Naive thymus-derived CD4-positive, alpha-beta T cell (primary cell): ENCODE data around the gene ADGRG3. TPM values are rescaled to one million over a fixed set of nuclear protein-coding genes. Genes with fewer than 3 reads are reported as not detected.
A peak's percentile ranks its signal among the peaks of the same experiment; 100 is the strongest.

ENCODE experiments used
- ATAC-seq: fragments of 150-1000 bp; cut with Tn5 transposase; 2 replicates; pipeline ENCODE4 v1.10.0; 2021; ENCODE audit warnings: mild to moderate bottlenecking, moderate library complexity
- CTCF ChIA-PET: fragments of 350-600 bp; sonication (Branson Sonifier 250); formaldehyde crosslinking; loops from one replicate; lab custom pipeline; 2021; ENCODE audit warnings: antibody characterized with exemption; lab: Charles Lee
- POLR2A ChIA-PET: fragments of 350-600 bp; sonication (Branson Sonifier 250); formaldehyde crosslinking; loops from one replicate; lab custom pipeline; 2021; ENCODE audit warnings: antibody characterized with exemption, inconsistent platforms; lab: Charles Lee
- DNase-seq, 9 donors: peaks; one replicate each; pipeline versions ENCODE4 v3.0.0 to v3.0.0-alpha.2; 2020 to 2022; ENCODE audit warnings: mixed read lengths in 1 of 9
- H3K27ac ChIP-seq: one replicate; pipeline ENCODE4 v1.7.0; 2013; ENCODE audit warnings: mild to moderate bottlenecking, low read depth, low read length, moderate library complexity
- H3K27me3 ChIP-seq, 2 donors: one replicate each; pipeline ENCODE4 v1.7.0; 2013; ENCODE audit warnings: low read length in 2 of 2, mild to moderate bottlenecking in 2 of 2, moderate library complexity in 2 of 2; ENCODE audit not compliant: control insufficient read depth in 2 of 2, insufficient read depth in 2 of 2
- H3K36me3 ChIP-seq, 3 experiments: 1 replicate in 2 of 3; 2 replicates in 1 of 3; pipeline ENCODE4 v1.7.0; 2013; ENCODE audit warnings: low read length in 3 of 3, mild to moderate bottlenecking in 3 of 3, moderate library complexity in 1 of 3; ENCODE audit not compliant: insufficient read depth in 3 of 3, control insufficient read depth in 2 of 3
- H3K4me1 ChIP-seq, 2 donors: one replicate each; pipeline ENCODE4 v1.7.0; 2013; ENCODE audit warnings: low read length in 2 of 2, mild to moderate bottlenecking in 2 of 2, moderate library complexity in 1 of 2; ENCODE audit not compliant: control insufficient read depth in 2 of 2, insufficient read depth in 2 of 2
- H3K4me3 ChIP-seq: 2 replicates; pipeline ENCODE4 v1.7.0; 2013; ENCODE audit warnings: mild to moderate bottlenecking, low read length
- H3K9me3 ChIP-seq, 3 experiments: 1 replicate in 2 of 3; 2 replicates in 1 of 3; pipeline ENCODE4 v1.7.0; 2013; ENCODE audit warnings: low read length in 3 of 3; ENCODE audit not compliant: control insufficient read depth in 2 of 3
- H3K27ac Mint-ChIP-seq, 9 donors: one replicate each; pipeline ENCODE4 v1.8.0; 2020 to 2022; ENCODE audit warnings: mixed read lengths in 9 of 9, mild to moderate bottlenecking in 8 of 9, moderate library complexity in 5 of 9, inconsistent platforms in 2 of 9
- H3K27me3 Mint-ChIP-seq, 5 donors: one replicate each; pipeline ENCODE4 v1.8.0; 2021 to 2022; ENCODE audit warnings: mixed read lengths in 5 of 5, mild to moderate bottlenecking in 1 of 5
- H3K36me3 Mint-ChIP-seq, 5 donors: one replicate each; pipeline ENCODE4 v1.8.0; 2020 to 2022; ENCODE audit warnings: mixed read lengths in 5 of 5, mild to moderate bottlenecking in 3 of 5, inconsistent platforms in 1 of 5
- H3K4me1 Mint-ChIP-seq, 7 donors: one replicate each; pipeline ENCODE4 v1.8.0; 2020 to 2022; ENCODE audit warnings: mixed read lengths in 7 of 7, mild to moderate bottlenecking in 3 of 7, inconsistent platforms in 1 of 7
- H3K4me3 Mint-ChIP-seq, 10 donors: one replicate each; pipeline ENCODE4 v1.8.0; 2020 to 2022; ENCODE audit warnings: mild to moderate bottlenecking in 10 of 10, mixed read lengths in 10 of 10, moderate library complexity in 6 of 10, inconsistent platforms in 2 of 10
- H3K9me3 Mint-ChIP-seq, 11 donors: one replicate each; pipeline ENCODE4 v1.8.0; 2020 to 2022; ENCODE audit warnings: mixed read lengths in 11 of 11, mild to moderate bottlenecking in 4 of 11, inconsistent platforms in 1 of 11, moderate library complexity in 1 of 11
- intact Hi-C, 2 donors: fragments of 100-400 bp; cut with micrococcal nuclease; formaldehyde crosslinking; loops; one replicate each; pipeline ENCODE4 v1.15.1; 2023
- polyA plus RNA-seq, 2 donors: library from polyadenylated mRNA; unstranded; fragments of 300-500 nt; fragmentation: Illumina TruSeq; gene quantifications; one replicate each; pipeline ENCODE4 v1.2.3, GENCODE V29; 2021
- total RNA-seq, 6 experiments: library from RNA in 5 of 6; stranded (reverse) in 5 of 6; gene quantifications; 1 replicate in 5 of 6; 2 replicates in 1 of 6; pipeline ENCODE4 v1.2.3 and lab custom pipeline; 2021 to 2026

ADGRG3 gene
- total and polyA plus RNA-seq, 7 experiments from 2014 or later, result 4.9 to 14.1 TPM; not detected in 5

- Histone ChIP-seq H3K27ac (no peak overlapping the region), H3K27me3 (no peaks in the 10 kb centered on the region), H3K4me1 (no peaks in the 10 kb centered on the region), H3K4me3 (no peak overlapping the region), H3K36me3 (no peaks in the 10 kb centered on the region), H3K9me3 (no peaks in the 10 kb centered on the region)
- H3K4me3 Mint-ChIP-seq, result no peak overlapping the region
- DNase-seq (no peak), ATAC-seq (no peak)
- intact Hi-C loops, result no loop called here
- no peaks in the 10 kb centered on the region for H3K27me3 Mint-ChIP-seq
- H3K27ac Mint-ChIP-seq, result peak overlapping the region in 2 of 9 donors; percentile 1 to 59
- H3K4me1 Mint-ChIP-seq, result peaks cover 0 to 2% (median 0%) of the 10 kb centered on the region in 7 donors
- ChIA-PET POLR2A (no interaction called here), CTCF (interaction anchor here (0.6 to 1.5 kb wide), 2 partner anchors 13 to 53 kb away, joined by 3 to 4 read pairs; no protein-coding TSS in a partner anchor)
- H3K9me3 Mint-ChIP-seq, result no peaks in the 10 kb centered on the region
- peaks cover 0 to 1% (median 0%) of the 10 kb centered on the region in 5 donors for H3K36me3 Mint-ChIP-seq
Observed at GRCh38 chr16:57661936-57662906, 5.9 kb upstream of the ADGRG3 start.

- Mint-ChIP-seq H3K4me1 (peaks cover 0 to 2% (median 0%) of the 10 kb centered on the region in 7 donors), H3K9me3 (no peaks in the 10 kb centered on the region), H3K27ac (no peak overlapping the region), H3K27me3 (no peaks in the 10 kb centered on the region), H3K4me3 (no peak overlapping the region), H3K36me3 (peaks cover 0 to 1% (median 0%) of the 10 kb centered on the region in 5 donors)
- DNase-seq (no peak), ATAC-seq (no peak)
- H3K36me3 ChIP-seq, result no peaks in the 10 kb centered on the region
- no peaks in the 10 kb centered on the region for H3K9me3 ChIP-seq
- H3K27me3 ChIP-seq, result no peaks in the 10 kb centered on the region
- no peak overlapping the region for H3K4me3 ChIP-seq
- intact Hi-C loops, result no loop called here
- no peak overlapping the region for H3K27ac ChIP-seq
- H3K4me1 ChIP-seq, result no peaks in the 10 kb centered on the region
- ChIA-PET CTCF (no interaction called here), POLR2A (no interaction called here)
Observed at GRCh38 chr16:57663436-57663835, 4.7 kb upstream of the ADGRG3 start.

GRCh38 chr16:57663917-57664661, 4.0 kb upstream of the ADGRG3 start:
- DNase-seq (no peak), ATAC-seq (no peak)
- H3K27me3 ChIP-seq, result no peaks in the 10 kb centered on the region
- no peak overlapping the region for H3K4me3 ChIP-seq
- no peak overlapping the region for H3K27ac ChIP-seq
- no peak overlapping the region for H3K4me3 Mint-ChIP-seq
- H3K4me1 Mint-ChIP-seq, result peaks cover 0 to 3% (median 0%) of the 10 kb centered on the region in 7 donors
- H3K9me3 Mint-ChIP-seq, result no peaks in the 10 kb centered on the region
- intact Hi-C loops, result no loop called here
- H3K27ac Mint-ChIP-seq, result peak overlapping the region in 1 of 9 donors; percentile 65
- peaks cover 0 to 1% (median 0%) of the 10 kb centered on the region in 5 donors for H3K36me3 Mint-ChIP-seq
- no peaks in the 10 kb centered on the region for H3K9me3 ChIP-seq
- H3K27me3 Mint-ChIP-seq, result no peaks in the 10 kb centered on the region
- CTCF ChIA-PET, result no interaction called here
- POLR2A ChIA-PET, result no interaction called here
- H3K4me1 ChIP-seq, result no peaks in the 10 kb centered on the region
- no peaks in the 10 kb centered on the region for H3K36me3 ChIP-seq

- Histone ChIP-seq H3K4me1 (no peaks in the 10 kb centered on the region), H3K36me3 (no peaks in the 10 kb centered on the region), H3K4me3 (no peak overlapping the region), H3K27me3 (no peaks in the 10 kb centered on the region), H3K9me3 (no peaks in the 10 kb centered on the region), H3K27ac (no peak overlapping the region)
- intact Hi-C loops, result no loop called here
- no peak overlapping the region for H3K4me3 Mint-ChIP-seq
- ATAC-seq (no peak), DNase-seq (no peak)
- ChIA-PET CTCF (no interaction called here), POLR2A (no interaction called here)
- H3K27me3 Mint-ChIP-seq, result no peaks in the 10 kb centered on the region
- H3K9me3 Mint-ChIP-seq, result no peaks in the 10 kb centered on the region
- H3K4me1 Mint-ChIP-seq, result peaks cover 0 to 9% (median 3%) of the 10 kb centered on the region in 7 donors
- no peak overlapping the region for H3K27ac Mint-ChIP-seq
- H3K36me3 Mint-ChIP-seq, result peaks cover 0 to 1% (median 0%) of the 10 kb centered on the region in 5 donors
Observed at GRCh38 chr16:57664662-57665025, 3.5 kb upstream of the ADGRG3 start.

- peaks cover 0 to 4% (median 0%) of the 10 kb centered on the region in 5 donors for H3K27me3 Mint-ChIP-seq
- ChIA-PET POLR2A (no interaction called here), CTCF (no interaction called here)
- Histone ChIP-seq H3K27me3 (no peaks in the 10 kb centered on the region), H3K27ac (no peak overlapping the region), H3K4me1 (no peaks in the 10 kb centered on the region), H3K36me3 (no peaks in the 10 kb centered on the region), H3K4me3 (no peak overlapping the region), H3K9me3 (no peaks in the 10 kb centered on the region)
- intact Hi-C loops, result no loop called here
- H3K4me1 Mint-ChIP-seq, result peaks cover 0 to 10% (median 3%) of the 10 kb centered on the region in 7 donors
- H3K4me3 Mint-ChIP-seq, result no peak overlapping the region
- DNase-seq (no peak), ATAC-seq (no peak)
- H3K9me3 Mint-ChIP-seq, result no peaks in the 10 kb centered on the region
- peaks cover 0 to 1% (median 0%) of the 10 kb centered on the region in 5 donors for H3K36me3 Mint-ChIP-seq
- no peak overlapping the region for H3K27ac Mint-ChIP-seq
Observed at GRCh38 chr16:57665541-57665940, 2.6 kb upstream of the ADGRG3 start.

- Mint-ChIP-seq H3K36me3 (peaks cover 0 to 1% (median 0%) of the 10 kb centered on the region in 5 donors), H3K9me3 (no peaks in the 10 kb centered on the region), H3K27me3 (peaks cover 0 to 10% (median 0%) of the 10 kb centered on the region in 5 donors), H3K4me1 (peaks cover 0 to 10% (median 3%) of the 10 kb centered on the region in 7 donors), H3K4me3 (no peak overlapping the region), H3K27ac (no peak overlapping the region)
- Histone ChIP-seq H3K4me3 (no peak overlapping the region), H3K36me3 (no peaks in the 10 kb centered on the region), H3K9me3 (no peaks in the 10 kb centered on the region), H3K27me3 (no peaks in the 10 kb centered on the region), H3K4me1 (no peaks in the 10 kb centered on the region), H3K27ac (no peak overlapping the region)
- CTCF ChIA-PET, result no interaction called here
- intact Hi-C loops, result no loop called here
- POLR2A ChIA-PET, result no interaction called here
- DNase-seq (no peak), ATAC-seq (no peak)
Observed at GRCh38 chr16:57666353-57667047, 1.6 kb upstream of the ADGRG3 start.
